Measurements from ENCODE around the gene IL1F10.

DNA sequence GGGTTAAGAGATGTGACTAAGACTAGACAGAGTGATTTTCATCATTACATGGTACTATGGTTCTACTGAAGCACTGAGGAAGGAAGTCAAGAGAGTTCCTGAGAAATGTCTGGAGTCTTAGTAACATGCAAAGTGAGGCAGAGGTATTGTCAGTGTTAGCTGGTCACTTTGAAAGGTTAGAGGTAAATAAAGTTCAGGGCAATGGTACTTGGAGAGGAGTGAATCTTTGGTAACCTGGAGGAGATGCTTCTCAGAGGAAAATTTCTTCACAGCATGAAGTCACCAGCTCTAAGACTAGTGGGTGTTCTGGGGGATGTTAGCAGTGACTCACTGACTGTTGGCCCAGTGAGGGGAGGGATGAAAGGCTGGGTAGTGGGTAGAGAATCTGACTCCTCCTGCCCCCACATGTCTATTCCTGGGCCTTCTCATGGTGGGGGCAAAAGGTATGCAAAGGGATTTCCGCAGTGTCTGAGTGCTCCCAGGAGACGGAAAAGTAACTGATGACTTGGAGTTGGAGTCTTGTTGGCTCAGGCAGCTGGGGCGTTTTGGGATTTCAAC lies 36.4 kb downstream of the IL1F10 start:
- TF ChIP-seq, protein P1, sequence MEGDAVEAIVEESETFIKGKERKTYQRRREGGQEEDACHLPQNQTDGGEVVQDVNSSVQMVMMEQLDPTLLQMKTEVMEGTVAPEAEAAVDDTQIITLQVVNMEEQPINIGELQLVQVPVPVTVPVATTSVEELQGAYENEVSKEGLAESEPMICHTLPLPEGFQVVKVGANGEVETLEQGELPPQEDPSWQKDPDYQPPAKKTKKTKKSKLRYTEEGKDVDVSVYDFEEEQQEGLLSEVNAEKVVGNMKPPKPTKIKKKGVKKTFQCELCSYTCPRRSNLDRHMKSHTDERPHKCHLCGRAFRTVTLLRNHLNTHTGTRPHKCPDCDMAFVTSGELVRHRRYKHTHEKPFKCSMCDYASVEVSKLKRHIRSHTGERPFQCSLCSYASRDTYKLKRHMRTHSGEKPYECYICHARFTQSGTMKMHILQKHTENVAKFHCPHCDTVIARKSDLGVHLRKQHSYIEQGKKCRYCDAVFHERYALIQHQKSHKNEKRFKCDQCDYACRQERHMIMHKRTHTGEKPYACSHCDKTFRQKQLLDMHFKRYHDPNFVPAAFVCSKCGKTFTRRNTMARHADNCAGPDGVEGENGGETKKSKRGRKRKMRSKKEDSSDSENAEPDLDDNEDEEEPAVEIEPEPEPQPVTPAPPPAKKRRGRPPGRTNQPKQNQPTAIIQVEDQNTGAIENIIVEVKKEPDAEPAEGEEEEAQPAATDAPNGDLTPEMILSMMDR (IDR thresholded peaks at IDR 0.05), result no peak
- TF ChIP-seq POLR2AphosphoS5 (IDR thresholded peaks at IDR 0.05), result no peak

Data from esophagus muscularis mucosa (tissue), 3 donors.